Esophagus muscularis mucosa (tissue), 4 donors: ENCODE results near the gene PRDM16. TPM values are rescaled to one million over a fixed set of nuclear protein-coding genes. Genes with fewer than 3 reads are reported as not detected.

Experiments used
- DNase-seq: peaks from one replicate; pipeline ENCODE4 v3.0.0-alpha.2; 2017; ENCODE audit errors: extremely low spot score
- H3K27ac ChIP-seq, 4 donors: fragments of 200-600 bp; sonication (generic); replicated peaks in 1 of 4; 1 replicate in 3 of 4; 2 replicates in 1 of 4; pipeline ENCODE4 v1.5.1; 2016 to 2019; ENCODE audit warnings: mild to moderate bottlenecking in 1 of 4
- H3K27me3 ChIP-seq, 4 donors: fragments of 200-600 bp; sonication (generic); one replicate each; pipeline versions ENCODE4 v1.5.1 to v1.6.0; 2016 to 2019
- H3K36me3 ChIP-seq, 4 donors: fragments of 200-600 bp; sonication (generic); one replicate each; pipeline ENCODE4 v1.5.1; 2016 to 2019
- H3K4me1 ChIP-seq, 4 donors: fragments of 200-600 bp; sonication (generic); one replicate each; pipeline ENCODE4 v1.5.1; 2016 to 2019
- H3K4me3 ChIP-seq, 4 donors: fragments of 200-600 bp; sonication (generic); 1 replicate in 2 of 4; 2 replicates in 2 of 4; pipeline ENCODE4 v1.5.1; 2016 to 2019; ENCODE audit warnings: mild to moderate bottlenecking in 4 of 4, moderate library complexity in 1 of 4
- H3K9me3 ChIP-seq, 4 donors: fragments of 200-600 bp; sonication (generic); 1 replicate in 3 of 4; 2 replicates in 1 of 4; pipeline ENCODE4 v1.5.1; 2016 to 2019
- CTCF ChIP-seq, 3 experiments: fragments of 200-600 bp in 2 of 3; fragments of 450-650 bp in 1 of 3; sonication (generic) in 2 of 3; IDR thresholded peaks; one replicate each; pipeline ENCODE4 v1.5.1; 2017 to 2019; ENCODE audit warnings: antibody characterized with exemption in 3 of 3, mild to moderate bottlenecking in 2 of 3, moderate library complexity in 1 of 3
- EP300 ChIP-seq: sonication (generic); formaldehyde crosslinking; IDR thresholded peaks from one replicate; pipeline ENCODE4 v1.6.1; 2017; ENCODE audit warnings: antibody characterized with exemption
- POLR2A ChIP-seq: fragments of 450-650 bp; IDR thresholded peaks from one replicate; pipeline ENCODE4 v1.6.1; 2017; ENCODE audit warnings: antibody characterized with exemption, moderate library complexity, mild to moderate bottlenecking, low read depth
- POLR2AphosphoS5 ChIP-seq, 2 donors: sonication (generic); formaldehyde crosslinking; IDR thresholded peaks; one replicate each; pipeline ENCODE4 v1.6.1; 2017; ENCODE audit warnings: antibody characterized with exemption in 2 of 2
- WGBS: methylation state at CpG from one replicate; pipeline ENCODE4 v1.1.5; 2018; 5-methylcytosine and 5-hydroxymethylcytosine counted together
- intact Hi-C: fragments of 100-400 bp; cut with DNase I; formaldehyde crosslinking; loops from one replicate; pipeline ENCODE4 v1.15.1; 2023
- total RNA-seq, 4 donors: library from RNA; depleted of rRNA; stranded (reverse); fragments of >200 nt; gene quantifications; one replicate each; pipeline versions ENCODE4 v1.1.0 to v1.2.1, GENCODE V29; 2016

PRDM16 gene
- total RNA-seq, 4 donors from 2014 or later, result 1.2 to 4.4 (median 2.2) TPM

DNA sequence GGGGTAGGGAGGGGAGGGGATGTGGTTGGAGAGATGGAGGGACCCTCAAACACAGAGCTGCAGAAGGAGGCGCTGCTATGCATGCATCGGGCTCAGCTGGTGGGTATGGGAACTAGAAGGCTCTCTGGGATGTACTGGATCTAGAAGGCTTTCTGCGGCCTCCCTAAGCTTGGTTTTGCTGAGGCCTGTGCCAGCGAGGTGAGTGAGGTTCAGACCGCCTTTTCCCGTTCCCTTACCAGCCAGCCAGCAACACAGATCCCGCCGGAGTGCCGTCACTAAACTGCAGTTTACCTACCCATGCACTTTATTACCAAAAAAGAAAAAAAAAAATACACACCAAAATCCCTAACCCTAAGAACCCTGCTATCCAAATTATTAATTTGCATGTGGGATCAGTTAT lies 180.2 kb downstream of the PRDM16 start:
- TF ChIP-seq POLR2AphosphoS5 (IDR thresholded peaks at IDR 0.05), result no peak
- no peak for TF ChIP-seq EP300
- TF ChIP-seq CTCF (IDR thresholded peaks at IDR 0.05), result no peak
- TF ChIP-seq POLR2A, result no peak
- intact Hi-C loops, result no loop called here
- peaks cover 0 to 21% (median 13%) of the 10 kb centered on the region in 4 donors for H3K4me1 ChIP-seq
- no peaks in the 10 kb centered on the region for H3K9me3 ChIP-seq
- H3K27ac ChIP-seq, result no peak overlapping the region
- no peaks in the 10 kb centered on the region for H3K36me3 ChIP-seq
- WGBS, result 79% methylated on average over 9 of the region's 9 CpGs
- H3K27me3 ChIP-seq, result peaks cover 0 to 85% (median 21%) of the 10 kb centered on the region in 4 donors
- DNase-seq, result no peak
- no peak overlapping the region for H3K4me3 ChIP-seq

GRCh38 chr1:3249631-3250501 lies 180.9 kb downstream of the PRDM16 start:
- Histone ChIP-seq H3K4me3 (no peak overlapping the region), H3K9me3 (no peaks in the 10 kb centered on the region), H3K27me3 (peaks cover 0 to 80% (median 21%) of the 10 kb centered on the region in 4 donors), H3K36me3 (no peaks in the 10 kb centered on the region), H3K27ac (no peak overlapping the region), H3K4me1 (peaks cover 0 to 15% (median 6%) of the 10 kb centered on the region in 4 donors)
- intact Hi-C loops, result no loop called here
- WGBS, result 55% methylated on average over 31 of the region's 31 CpGs
- DNase-seq, result no peak
- TF ChIP-seq POLR2AphosphoS5 (IDR thresholded peaks at IDR 0.05) (no peak), CTCF (IDR thresholded peaks at IDR 0.05) (no peak), EP300 (no peak), POLR2A (no peak)

GRCh38 chr1:3250624-3251023 lies 181.6 kb downstream of the PRDM16 start:
- Histone ChIP-seq H3K4me1 (peaks cover 0 to 12% (median 4%) of the 10 kb centered on the region in 4 donors), H3K27ac (no peak overlapping the region), H3K27me3 (peaks cover 0 to 73% (median 21%) of the 10 kb centered on the region in 4 donors), H3K4me3 (no peak overlapping the region), H3K36me3 (no peaks in the 10 kb centered on the region), H3K9me3 (no peaks in the 10 kb centered on the region)
- intact Hi-C loops, result no loop called here
- DNase-seq, result no peak
- WGBS, result 81% methylated on average over 5 of the region's 5 CpGs
- no peak for TF ChIP-seq CTCF (IDR thresholded peaks at IDR 0.05)
- TF ChIP-seq POLR2AphosphoS5 (IDR thresholded peaks at IDR 0.05), result no peak
- no peak for TF ChIP-seq EP300
- TF ChIP-seq POLR2A, result no peak

GRCh38 chr1:3251099-3251806 lies 182.2 kb downstream of the PRDM16 start:
- Histone ChIP-seq H3K27ac (no peak overlapping the region), H3K4me3 (no peak overlapping the region), H3K4me1 (peaks cover 0 to 12% (median 4%) of the 10 kb centered on the region in 4 donors), H3K27me3 (peaks cover 0 to 66% (median 18%) of the 10 kb centered on the region in 4 donors), H3K9me3 (no peaks in the 10 kb centered on the region), H3K36me3 (no peaks in the 10 kb centered on the region)
- DNase-seq, result no peak
- TF ChIP-seq POLR2A (no peak), CTCF (IDR thresholded peaks at IDR 0.05) (no peak), POLR2AphosphoS5 (IDR thresholded peaks at IDR 0.05) (no peak), EP300 (no peak)
- 78% methylated on average over 14 of the region's 24 CpGs for WGBS
- intact Hi-C loops, result no loop called here
